DOHH2 (cell line): Measurements from ENCODE around the gene KLLN.

Experiments
- EZH2phosphoT487 ChIP-seq: fragments of 200-600 bp; sonication (generic); IDR thresholded peaks from 2 replicates; pipeline ENCODE4 v1.6.1; 2017; ENCODE audit warnings: borderline replicate concordance, mild to moderate bottlenecking, antibody characterized with exemption, low read length, moderate library complexity, mixed read lengths
- TF ChIP-seq, protein P1 (sequence below): fragments of 200-600 bp; sonication (generic); IDR thresholded peaks from one replicate; pipeline ENCODE4 v1.5.1; 2014; ENCODE audit warnings: antibody characterized with exemption, mild to moderate bottlenecking, low read depth, low read length; ENCODE audit not compliant: poor library complexity, severe bottlenecking

DNA sequence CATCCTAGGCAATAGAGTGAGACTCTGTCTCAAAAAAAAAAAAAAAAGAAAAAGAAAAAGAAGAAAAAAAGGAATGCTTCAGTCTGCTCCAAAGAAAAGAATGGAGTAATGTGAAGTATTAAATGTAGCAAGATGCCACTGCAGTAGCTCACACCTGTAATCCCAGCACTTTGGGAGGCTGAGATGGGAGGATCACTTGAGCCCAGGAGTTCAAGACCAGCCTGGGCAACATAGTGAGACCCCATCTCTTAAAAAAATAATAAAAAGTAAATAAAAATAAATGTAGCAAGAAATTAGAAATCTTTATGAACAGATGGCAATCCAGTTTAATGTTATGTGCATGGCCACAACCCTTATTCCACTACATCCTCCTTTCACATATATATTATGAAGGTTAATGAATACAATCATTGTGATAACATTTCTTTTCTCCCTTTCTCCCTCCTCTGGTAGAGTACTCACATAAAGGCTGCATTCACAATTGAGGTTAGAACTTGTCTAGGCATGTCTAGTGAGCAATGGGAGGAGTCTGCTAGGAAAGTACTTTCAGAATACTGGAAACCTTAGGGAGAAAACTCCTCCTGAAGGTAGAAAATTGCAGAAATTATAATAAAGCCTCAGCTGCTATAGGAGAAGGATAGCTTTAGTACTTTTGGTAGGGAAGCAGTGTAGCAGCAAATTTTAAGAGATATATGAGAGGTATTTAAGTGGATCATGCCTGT, 20.4 kb downstream of the KLLN start:
- TF ChIP-seq EZH2phosphoT487: no peak
- TF ChIP-seq, protein P1, sequence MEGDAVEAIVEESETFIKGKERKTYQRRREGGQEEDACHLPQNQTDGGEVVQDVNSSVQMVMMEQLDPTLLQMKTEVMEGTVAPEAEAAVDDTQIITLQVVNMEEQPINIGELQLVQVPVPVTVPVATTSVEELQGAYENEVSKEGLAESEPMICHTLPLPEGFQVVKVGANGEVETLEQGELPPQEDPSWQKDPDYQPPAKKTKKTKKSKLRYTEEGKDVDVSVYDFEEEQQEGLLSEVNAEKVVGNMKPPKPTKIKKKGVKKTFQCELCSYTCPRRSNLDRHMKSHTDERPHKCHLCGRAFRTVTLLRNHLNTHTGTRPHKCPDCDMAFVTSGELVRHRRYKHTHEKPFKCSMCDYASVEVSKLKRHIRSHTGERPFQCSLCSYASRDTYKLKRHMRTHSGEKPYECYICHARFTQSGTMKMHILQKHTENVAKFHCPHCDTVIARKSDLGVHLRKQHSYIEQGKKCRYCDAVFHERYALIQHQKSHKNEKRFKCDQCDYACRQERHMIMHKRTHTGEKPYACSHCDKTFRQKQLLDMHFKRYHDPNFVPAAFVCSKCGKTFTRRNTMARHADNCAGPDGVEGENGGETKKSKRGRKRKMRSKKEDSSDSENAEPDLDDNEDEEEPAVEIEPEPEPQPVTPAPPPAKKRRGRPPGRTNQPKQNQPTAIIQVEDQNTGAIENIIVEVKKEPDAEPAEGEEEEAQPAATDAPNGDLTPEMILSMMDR: no peak
